GM12878 (cell line): ENCODE measurements around the gene S100A3.

Experiments used
- CTCF ChIP-seq, 3 experiments: IDR thresholded peaks in 2 of 3; conservative IDR thresholded peaks in 1 of 3; 2 replicates each; pipeline ENCODE4 v1.5.1; 2011; ENCODE audit warnings: low read depth in 3 of 3, low read length in 3 of 3, mild to moderate bottlenecking in 3 of 3, control low read depth in 2 of 3, moderate library complexity in 2 of 3, inconsistent platforms in 1 of 3, mixed read lengths in 1 of 3; ENCODE audit not compliant: control insufficient read depth in 2 of 3, insufficient read depth in 1 of 3; ENCODE audit errors: extremely low read depth in 1 of 3
- JUND ChIP-seq: IDR thresholded peaks from 2 replicates; pipeline ENCODE4 v1.6.1; 2012; ENCODE audit warnings: low read depth, mild to moderate bottlenecking, low read length, improper control_type of control experiment, moderate library complexity
- NR2F1 ChIP-seq: fragments of 450-650 bp; conservative IDR thresholded peaks from 2 replicates; pipeline ENCODE4 v1.6.1; 2017; ENCODE audit warnings: mild to moderate bottlenecking

DNA sequence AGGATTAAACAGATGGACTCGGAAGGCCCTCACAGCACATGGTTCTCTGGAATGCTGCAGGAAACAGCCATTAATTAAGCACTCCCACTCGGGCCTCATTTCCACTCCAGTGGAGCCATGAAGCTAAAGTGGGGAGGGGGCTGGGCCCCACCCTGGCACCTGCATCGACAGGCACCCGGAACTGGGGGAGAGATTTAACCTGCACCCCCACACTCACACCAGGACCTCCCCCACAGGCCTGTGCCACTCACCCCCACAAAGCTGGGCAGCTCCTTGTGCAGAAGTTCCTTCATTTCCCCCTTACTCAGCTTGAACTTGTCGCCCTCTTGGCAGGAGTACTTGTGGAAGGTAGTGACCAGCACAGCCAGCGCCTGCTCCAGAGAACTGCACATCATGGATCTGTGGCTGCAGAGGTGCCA is 14.4 kb upstream of the S100A3 start:
- TF ChIP-seq NR2F1: no peak
- TF ChIP-seq CTCF (IDR thresholded peaks at IDR 0.05 in 2 of 3, conservative IDR thresholded peaks at IDR 0.05 in 1 of 3; ENCODE audit: control insufficient read depth in 2 of 3, extremely low read depth in 1 of 3, insufficient read depth in 1 of 3, low read depth in 3 of 3, low read length in 3 of 3): no peak
- no peak for TF ChIP-seq JUND
